HepG2 (cell line): ENCODE data around the gene OSBPL1A. TPM values are rescaled to one million over a fixed set of nuclear protein-coding genes. Genes with fewer than 3 reads are reported as not detected.

ENCODE experiments used
- ATAC-seq: fragments of 200-7000 bp; cut with Tn5 transposase; 3 replicates; pipeline ENCODE4 v1.9.1; 2020; ENCODE audit warnings: mild to moderate bottlenecking, moderate library complexity
- BruUV-seq: library from RNA; stranded (reverse); fragments of 400-500 nt; replicated peaks from 2 replicates; lab custom pipeline; 2021; lab: Mats Ljungman, UMichigan
- CTCF ChIA-PET: fragments of 300-600 bp; formaldehyde crosslinking; extraction: SDS; loops from one replicate; lab custom pipeline; 2021; ENCODE audit warnings: low total read pairs, inconsistent platforms, low intra/inter-chr PET ratio; lab: Yijun Ruan, JAX
- POLR2A ChIA-PET: fragments of 350-600 bp; sonication (Branson Sonifier 250); formaldehyde crosslinking; loops from one replicate; lab custom pipeline; 2020; ENCODE audit warnings: antibody characterized with exemption, inconsistent platforms; lab: Yijun Ruan, JAX
- DNase-seq: peaks from one replicate; pipeline ENCODE4 v3.0.0-alpha.2; 2015; ENCODE audit warnings: low spot score
- FAIRE-seq: peaks from 3 replicates; lab custom pipeline; 2011; peaks lifted over from hg19 to GRCh38; lab: Jason Lieb, UNC
- H2AFZ ChIP-seq: one replicate; pipeline ENCODE4 v1.6.1; 2011; ENCODE audit warnings: low read length, inconsistent platforms
- H3K27ac ChIP-seq: fragments of 300-600 bp; 3 replicates; pipeline ENCODE4 v1.8.0; 2011; ENCODE audit warnings: mixed run types, mild to moderate bottlenecking, mixed read lengths, low read length, inconsistent platforms; ENCODE audit not compliant: insufficient read depth; ENCODE audit errors: extremely low read length
- H3K27me3 ChIP-seq, 2 experiments: fragments of 200-600 bp in 1 of 2; 2 replicates in 1 of 2; 3 replicates in 1 of 2; pipeline versions ENCODE4 v1.6.0 to v1.8.0; 2011; ENCODE audit warnings: low read length in 2 of 2, mild to moderate bottlenecking in 2 of 2, moderate library complexity in 2 of 2, inconsistent platforms in 1 of 2; ENCODE audit not compliant: insufficient read depth in 2 of 2, control insufficient read depth in 1 of 2
- H3K36me3 ChIP-seq, 2 experiments: fragments of 200-600 bp in 1 of 2; replicated peaks in 1 of 2; 2 replicates in 1 of 2; 3 replicates in 1 of 2; pipeline versions ENCODE4 v1.5.1 to v1.8.0; 2011; ENCODE audit warnings: low read length in 2 of 2, inconsistent platforms in 1 of 2; ENCODE audit not compliant: insufficient read depth in 2 of 2, control insufficient read depth in 1 of 2
- H3K4me1 ChIP-seq: 2 replicates; pipeline ENCODE4 v1.5.1; 2012; ENCODE audit warnings: low read length, inconsistent platforms; ENCODE audit not compliant: insufficient read depth
- H3K4me2 ChIP-seq: 2 replicates; pipeline ENCODE4 v1.6.0; 2011; ENCODE audit warnings: low read depth, low read length, inconsistent platforms
- H3K4me3 ChIP-seq, 3 experiments: fragments of 200-600 bp in 1 of 3; sonication (generic), shearing (Covaris generic) in 1 of 3; replicated peaks in 1 of 3; 2 replicates each; pipeline ENCODE4 v1.5.1; 2011 to 2016; ENCODE audit warnings: low read length in 3 of 3, inconsistent platforms in 2 of 3, low read depth in 2 of 3, mild to moderate bottlenecking in 2 of 3, control low read depth in 1 of 3, mixed read lengths in 1 of 3; ENCODE audit not compliant: insufficient read depth in 1 of 3
- H3K79me2 ChIP-seq: one replicate; pipeline ENCODE4 v1.6.1; 2011; ENCODE audit warnings: low read length, inconsistent platforms; ENCODE audit not compliant: insufficient read depth
- H3K9ac ChIP-seq: 2 replicates; pipeline ENCODE4 v1.6.0; 2011; ENCODE audit warnings: mild to moderate bottlenecking, low read depth, low read length, inconsistent platforms; ENCODE audit not compliant: insufficient read depth
- H3K9me3 ChIP-seq: 2 replicates; pipeline ENCODE4 v1.5.1; 2012; ENCODE audit warnings: mild to moderate bottlenecking, low read length
- H4K20me1 ChIP-seq: 2 replicates; pipeline ENCODE4 v1.6.0; 2011; ENCODE audit warnings: inconsistent platforms, mild to moderate bottlenecking, low read length, moderate library complexity; ENCODE audit not compliant: insufficient read depth
- CBX1 ChIP-seq: IDR thresholded peaks from one replicate; pipeline ENCODE4 v1.6.1; 2016; ENCODE audit warnings: antibody characterized with exemption, low read depth
- DMAP1 ChIP-seq: IDR thresholded peaks from 2 replicates; pipeline ENCODE4 v1.6.1; 2016
- ISX ChIP-seq: sonication (generic); formaldehyde crosslinking; conservative IDR thresholded peaks from 2 replicates; pipeline ENCODE4 v1.5.0; 2020; ENCODE audit warnings: missing genetic modification reagents
- KLF15 ChIP-seq: sonication (generic); formaldehyde crosslinking; IDR thresholded peaks from 2 replicates; pipeline ENCODE4 v1.8.1; 2023; ENCODE audit warnings: borderline replicate concordance, mild to moderate bottlenecking, inconsistent platforms, missing genetic modification reagents, mixed read lengths
- MYNN ChIP-seq: sonication (generic); formaldehyde crosslinking; IDR thresholded peaks from 2 replicates; pipeline ENCODE4 v1.4.0; 2020; ENCODE audit warnings: mild to moderate bottlenecking, low read depth, missing genetic modification reagents
- RAD51 ChIP-seq: fragments of 450-650 bp; IDR thresholded peaks from 2 replicates; pipeline ENCODE4 v1.6.1; 2016; ENCODE audit warnings: borderline replicate concordance
- SAP130 ChIP-seq: IDR thresholded peaks from 2 replicates; pipeline ENCODE4 v1.6.1; 2016; ENCODE audit warnings: low read depth
- STAG1 ChIP-seq: sonication (generic); formaldehyde crosslinking; IDR thresholded peaks from 2 replicates; pipeline ENCODE4 v1.4.0; 2020; ENCODE audit warnings: missing genetic modification reagents
- WGBS: methylation state at CpG from one replicate; pipeline ENCODE4 v1.1.6; 2017; ENCODE audit warnings: low lambda C conversion rate; 5-methylcytosine and 5-hydroxymethylcytosine counted together
- in situ Hi-C: cut with HindIII; loops from 2 replicates; pipeline ENCODE4 v1.10.0; 2017; ENCODE audit warnings: low pct_unique_long_range_greater_than_20kb; ENCODE audit not compliant: extremely low pct_ligation_motif_present
- intact Hi-C: fragments of 100-400 bp; cut with micrococcal nuclease; formaldehyde crosslinking; loops from one replicate; pipeline ENCODE4 v1.10.0; 2022; ENCODE audit not compliant: unreplicated experiment
- polyA plus RNA-seq, 8 experiments: library from polyadenylated mRNA; depleted of rRNA in 3 of 8; stranded (reverse) in 7 of 8; unstranded in 1 of 8; fragments of >200 nt; fragmentation: Illumina TruSeq in 4 of 8; extraction: Trizol in 4 of 8; gene quantifications; 2 replicates each; pipeline versions ENCODE4 v1.2.1 to v1.2.3, GENCODE V29; 2011 to 2016; ENCODE audit warnings: low read depth in 4 of 8, missing spikeins in 1 of 8, mixed read lengths in 1 of 8; ENCODE audit not compliant: insufficient read depth in 1 of 8
- total RNA-seq, 5 experiments: library from RNA; depleted of rRNA; stranded (reverse); fragments of >200 nt; fragmentation: Illumina TruSeq; extraction: Trizol; gene quantifications; 2 replicates each; pipeline ENCODE4 v1.2.3, GENCODE V29; 2016; ENCODE audit warnings: low read depth in 1 of 5
- TF ChIP-seq, protein P1 (sequence below): IDR thresholded peaks from 2 replicates; pipeline ENCODE4 v1.6.1; 2016; ENCODE audit warnings: missing compliant biosample characterization, missing genetic modification reagents, borderline replicate concordance
- TF ChIP-seq, protein P2 (sequence below): sonication (generic); formaldehyde crosslinking; IDR thresholded peaks from 2 replicates; pipeline ENCODE4 v1.5.0; 2020; ENCODE audit warnings: mild to moderate bottlenecking, missing genetic modification reagents
- TF ChIP-seq, protein P3 (sequence below): sonication (generic); formaldehyde crosslinking; IDR thresholded peaks from 2 replicates; pipeline ENCODE4 v1.8.0; 2022; ENCODE audit warnings: mild to moderate bottlenecking, missing genetic modification reagents, borderline replicate concordance
- TF ChIP-seq, protein P4 (sequence below): sonication (generic); formaldehyde crosslinking; IDR thresholded peaks from 2 replicates; pipeline ENCODE4 v1.4.0; 2020; ENCODE audit warnings: mild to moderate bottlenecking, missing genetic modification reagents
- TF ChIP-seq, protein P5 (sequence below), 2 experiments: sonication (generic) in 1 of 2; formaldehyde crosslinking in 1 of 2; IDR thresholded peaks; 2 replicates each; pipeline versions ENCODE4 v1.5.1 to v1.6.1; 2011 to 2020; ENCODE audit warnings: borderline replicate concordance in 1 of 2, low read depth in 1 of 2, low read length in 1 of 2, mild to moderate bottlenecking in 1 of 2, missing genetic modification reagents in 1 of 2, moderate library complexity in 1 of 2

The OSBPL1A gene
- total and polyA plus RNA-seq, 2 of the 13 experiments (the other 11 are each of a cell fraction or from before 2014, with no cell fraction given) = 0.02 TPM; not detected in 1

DNA sequence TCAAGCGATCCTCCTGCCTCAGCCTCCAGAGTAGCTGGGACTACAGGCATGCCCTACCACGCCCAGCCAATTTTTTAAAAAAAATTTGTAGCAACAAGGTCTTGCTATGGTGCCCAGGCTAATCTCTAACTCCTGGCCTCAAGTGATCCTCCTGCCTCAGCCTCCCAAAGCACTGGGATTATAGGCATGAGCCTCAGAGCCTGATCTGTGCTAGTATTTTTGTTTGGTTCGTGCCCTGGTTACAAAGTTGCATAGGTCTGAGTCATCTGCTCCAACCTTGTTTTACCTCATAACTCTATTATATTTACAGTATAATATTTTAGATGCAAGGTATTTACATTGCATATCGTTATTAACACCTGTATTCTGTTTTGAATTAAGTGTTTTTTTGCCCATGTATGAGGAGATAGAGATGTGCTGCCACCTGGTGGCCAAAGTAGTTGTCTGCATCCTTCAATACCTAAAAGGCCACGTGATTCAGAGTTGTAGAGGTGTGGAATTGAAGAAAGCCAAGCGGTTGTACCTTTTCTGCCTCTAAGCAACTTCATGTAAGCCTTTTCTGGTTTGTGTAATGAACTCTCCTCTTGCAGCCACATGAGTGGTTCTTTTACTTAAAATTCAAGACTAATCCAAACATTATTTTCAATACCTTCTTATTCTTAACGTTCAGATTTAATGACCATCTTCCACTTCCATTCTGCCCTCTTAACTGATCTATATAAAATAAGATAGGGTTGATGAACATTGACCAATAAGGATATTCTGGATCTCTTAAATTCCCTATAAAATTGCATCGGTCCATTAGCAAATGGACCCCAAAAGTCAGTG, 278.7 kb downstream of the OSBPL1A start:
- Histone ChIP-seq H3K36me3 (peaks cover 0 to 6% of the 10 kb centered on the region in 2 experiments; a peak in 2 of 5 replicates), H3K79me2 (no peaks in the 10 kb centered on the region), H3K9ac (no peak overlapping the region), H3K27ac (no peak overlapping the region), H3K4me2 (no peak overlapping the region), H2AFZ (no peak overlapping the region), H3K9me3 (no peaks in the 10 kb centered on the region), H3K4me1 (peaks cover 24% of the 10 kb centered on the region), H3K4me3 (no peak overlapping the region), H3K27me3 (no peaks in the 10 kb centered on the region), H4K20me1 (no peaks in the 10 kb centered on the region)
- ATAC-seq = peak; percentile 68
- peak; percentile 37 for FAIRE-seq
- POLR2A ChIA-PET = no interaction called here
- CTCF ChIA-PET = interaction anchor here (1.0 to 2.0 kb wide), 3 partner anchors 156 to 307 kb away, joined by 3 to 11 read pairs (median 5); no protein-coding TSS in a partner anchor
- 70% methylated on average over 8 of the region's 8 CpGs for WGBS
- intact Hi-C loops = loop anchor here (1.0 to 5.0 kb wide), 6 partner anchors 42 to 492 kb away; no protein-coding TSS in a partner anchor
- peak; percentile 70 for DNase-seq
- BruUV-seq = no TSS peak
- in situ Hi-C loops = loop anchor here (5.0 to 10.0 kb wide), 2 partner anchors 152 to 294 kb away; no protein-coding TSS in a partner anchor
- TF ChIP-seq KLF15 (CRISPR knock-in tag) (no peak), RAD51 (peak; percentile 62; the same call in 1 of the 2 replicates), STAG1 (CRISPR knock-in tag) (peak; percentile 93), DMAP1 (CRISPR knock-in tag) (no peak), SAP130 (CRISPR knock-in tag) (peak; percentile 21; the same call in 1 of the 2 replicates), ISX (CRISPR knock-in tag) (no peak), CBX1 (no peak), MYNN (CRISPR knock-in tag) (no peak)
- TF ChIP-seq, protein P1, sequence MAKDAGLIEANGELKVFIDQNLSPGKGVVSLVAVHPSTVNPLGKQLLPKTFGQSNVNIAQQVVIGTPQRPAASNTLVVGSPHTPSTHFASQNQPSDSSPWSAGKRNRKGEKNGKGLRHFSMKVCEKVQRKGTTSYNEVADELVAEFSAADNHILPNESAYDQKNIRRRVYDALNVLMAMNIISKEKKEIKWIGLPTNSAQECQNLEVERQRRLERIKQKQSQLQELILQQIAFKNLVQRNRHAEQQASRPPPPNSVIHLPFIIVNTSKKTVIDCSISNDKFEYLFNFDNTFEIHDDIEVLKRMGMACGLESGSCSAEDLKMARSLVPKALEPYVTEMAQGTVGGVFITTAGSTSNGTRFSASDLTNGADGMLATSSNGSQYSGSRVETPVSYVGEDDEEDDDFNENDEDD (CRISPR knock-in tag) = no peak
- TF ChIP-seq, protein P2, sequence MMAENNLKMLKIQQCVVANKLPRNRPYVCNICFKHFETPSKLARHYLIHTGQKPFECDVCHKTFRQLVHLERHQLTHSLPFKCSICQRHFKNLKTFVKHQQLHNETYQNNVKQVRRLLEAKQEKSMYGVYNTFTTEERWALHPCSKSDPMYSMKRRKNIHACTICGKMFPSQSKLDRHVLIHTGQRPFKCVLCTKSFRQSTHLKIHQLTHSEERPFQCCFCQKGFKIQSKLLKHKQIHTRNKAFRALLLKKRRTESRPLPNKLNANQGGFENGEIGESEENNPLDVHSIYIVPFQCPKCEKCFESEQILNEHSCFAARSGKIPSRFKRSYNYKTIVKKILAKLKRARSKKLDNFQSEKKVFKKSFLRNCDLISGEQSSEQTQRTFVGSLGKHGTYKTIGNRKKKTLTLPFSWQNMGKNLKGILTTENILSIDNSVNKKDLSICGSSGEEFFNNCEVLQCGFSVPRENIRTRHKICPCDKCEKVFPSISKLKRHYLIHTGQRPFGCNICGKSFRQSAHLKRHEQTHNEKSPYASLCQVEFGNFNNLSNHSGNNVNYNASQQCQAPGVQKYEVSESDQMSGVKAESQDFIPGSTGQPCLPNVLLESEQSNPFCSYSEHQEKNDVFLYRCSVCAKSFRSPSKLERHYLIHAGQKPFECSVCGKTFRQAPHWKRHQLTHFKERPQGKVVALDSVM (CRISPR knock-in tag) = peak; percentile 67
- TF ChIP-seq, protein P3, sequence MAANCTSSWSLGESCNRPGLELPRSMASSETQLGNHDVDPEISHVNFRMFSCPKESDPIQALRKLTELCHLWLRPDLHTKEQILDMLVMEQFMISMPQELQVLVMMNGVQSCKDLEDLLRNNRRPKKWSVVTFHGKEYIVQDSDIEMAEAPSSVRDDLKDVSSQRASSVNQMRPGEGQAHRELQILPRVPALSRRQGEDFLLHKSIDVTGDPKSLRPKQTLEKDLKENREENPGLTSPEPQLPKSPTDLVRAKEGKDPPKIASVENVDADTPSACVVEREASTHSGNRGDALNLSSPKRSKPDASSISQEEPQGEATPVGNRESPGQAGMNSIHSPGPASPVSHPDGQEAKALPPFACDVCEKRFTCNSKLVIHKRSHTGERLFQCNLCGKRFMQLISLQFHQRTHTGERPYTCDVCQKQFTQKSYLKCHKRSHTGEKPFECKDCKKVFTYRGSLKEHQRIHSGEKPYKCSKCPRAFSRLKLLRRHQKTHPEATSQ = no peak
- TF ChIP-seq, protein P4, sequence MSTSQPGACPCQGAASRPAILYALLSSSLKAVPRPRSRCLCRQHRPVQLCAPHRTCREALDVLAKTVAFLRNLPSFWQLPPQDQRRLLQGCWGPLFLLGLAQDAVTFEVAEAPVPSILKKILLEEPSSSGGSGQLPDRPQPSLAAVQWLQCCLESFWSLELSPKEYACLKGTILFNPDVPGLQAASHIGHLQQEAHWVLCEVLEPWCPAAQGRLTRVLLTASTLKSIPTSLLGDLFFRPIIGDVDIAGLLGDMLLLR = no peak
- TF ChIP-seq, protein P5, sequence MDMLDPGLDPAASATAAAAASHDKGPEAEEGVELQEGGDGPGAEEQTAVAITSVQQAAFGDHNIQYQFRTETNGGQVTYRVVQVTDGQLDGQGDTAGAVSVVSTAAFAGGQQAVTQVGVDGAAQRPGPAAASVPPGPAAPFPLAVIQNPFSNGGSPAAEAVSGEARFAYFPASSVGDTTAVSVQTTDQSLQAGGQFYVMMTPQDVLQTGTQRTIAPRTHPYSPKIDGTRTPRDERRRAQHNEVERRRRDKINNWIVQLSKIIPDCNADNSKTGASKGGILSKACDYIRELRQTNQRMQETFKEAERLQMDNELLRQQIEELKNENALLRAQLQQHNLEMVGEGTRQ (IDR thresholded peaks at IDR 0.05; ENCODE audit: low read depth, low read length) = peak; percentile 81
- TF ChIP-seq, protein P5 (CRISPR knock-in tag; IDR thresholded peaks at IDR 0.05; ENCODE audit: borderline replicate concordance) = peak; percentile 90; the same call in 1 of the 2 replicates
